ENCODE measurements around the gene TRANK1.

DNA sequence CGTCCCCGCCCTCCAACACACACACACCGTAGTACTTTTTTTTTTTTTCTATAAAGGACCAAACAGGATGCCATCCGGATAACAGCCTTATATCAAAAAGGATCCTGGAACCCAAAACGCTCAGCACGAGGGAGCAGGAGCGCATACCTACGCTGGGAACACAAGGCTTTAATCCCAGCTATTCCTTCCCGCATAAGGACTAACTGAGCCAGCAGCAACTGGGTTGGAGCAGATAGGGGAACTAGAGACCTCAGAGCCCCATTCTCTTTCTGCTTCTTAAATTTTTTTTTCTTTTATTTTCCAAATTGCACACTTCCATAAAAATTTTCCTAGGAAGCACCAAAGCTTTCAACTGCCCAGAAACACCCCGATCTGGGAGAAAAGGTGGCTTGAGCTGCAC, 1.3 kb downstream of the TRANK1 start:
- TF ChIP-seq MAX (IDR thresholded peaks at IDR 0.05), result no peak
- no peak for TF ChIP-seq CBX3 (IDR thresholded peaks at IDR 0.05; ENCODE audit: low read depth)
- no peak for TF ChIP-seq SP1 (IDR thresholded peaks at IDR 0.05; ENCODE audit: low read depth)
- TF ChIP-seq CTCF (IDR thresholded peaks at IDR 0.05 in 2 of 3, conservative IDR thresholded peaks at IDR 0.05 in 1 of 3; ENCODE audit: borderline replicate concordance in 1 of 3, insufficient read depth in 1 of 3, low read depth in 2 of 3, low read length in 2 of 3), result no peak
- no peak for TF ChIP-seq POLR2AphosphoS5 (IDR thresholded peaks at IDR 0.05; ENCODE audit: low read depth, low read length)
- no peak for TF ChIP-seq RAD21 (IDR thresholded peaks at IDR 0.05; ENCODE audit: low read depth)
- no peak for TF ChIP-seq EZH2phosphoT487 (IDR thresholded peaks at IDR 0.05; ENCODE audit: borderline replicate concordance)
- TF ChIP-seq TCF7L2 (IDR thresholded peaks at IDR 0.05; ENCODE audit: borderline replicate concordance, extremely low read depth, insufficient read depth, insufficient read length), result no peak
- TF ChIP-seq JUND (IDR thresholded peaks at IDR 0.05), result no peak
- TF ChIP-seq EZH2 (IDR thresholded peaks at IDR 0.05), result no peak
- TF ChIP-seq YY1 (IDR thresholded peaks at IDR 0.05; ENCODE audit: extremely low read depth, insufficient replicate concordance, low read depth, low read length), result no peak
